T1000 (cell line): ENCODE data around the gene DDX3X.
"Not testable (repeated sequence)": the region's sequence is repeated elsewhere in the genome, so short reads cannot be mapped to it uniquely, and the experiment has no call there.

Source experiments
- DNase-seq: peaks from one replicate; lab custom pipeline; 2025; ENCODE audit warnings: mixed read lengths; lab: John Stamatoyannopoulos, UW

Gene DDX3X

GRCh38 chrX:41329101-41329500, 4.9 kb upstream of the DDX3X start:
- DNase-seq, result no peak

DNA sequence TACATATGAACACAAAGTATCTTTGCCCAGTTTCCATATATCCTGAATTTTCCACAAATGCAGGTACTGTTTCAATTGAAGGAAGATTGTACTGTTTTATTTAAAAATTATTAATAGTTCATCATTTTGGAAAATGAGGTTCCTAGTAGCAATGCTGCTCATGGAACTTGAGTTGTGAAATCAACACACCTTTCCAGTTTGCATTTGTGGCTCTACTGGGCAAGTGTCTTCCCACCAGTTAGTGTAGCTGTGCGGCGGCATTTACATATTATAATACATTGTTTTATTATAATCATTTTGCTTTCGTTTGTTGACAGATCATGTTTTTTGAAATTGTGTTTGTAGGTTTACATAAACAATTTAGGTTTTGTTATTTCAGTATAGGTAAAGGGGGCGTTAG, 2.0 kb upstream of the DDX3X start:
- DNase-seq, result no peak

- no peak for DNase-seq
These were observed 1.5 kb upstream of the DDX3X start for GRCh38 chrX:41332408-41333002.

DNA sequence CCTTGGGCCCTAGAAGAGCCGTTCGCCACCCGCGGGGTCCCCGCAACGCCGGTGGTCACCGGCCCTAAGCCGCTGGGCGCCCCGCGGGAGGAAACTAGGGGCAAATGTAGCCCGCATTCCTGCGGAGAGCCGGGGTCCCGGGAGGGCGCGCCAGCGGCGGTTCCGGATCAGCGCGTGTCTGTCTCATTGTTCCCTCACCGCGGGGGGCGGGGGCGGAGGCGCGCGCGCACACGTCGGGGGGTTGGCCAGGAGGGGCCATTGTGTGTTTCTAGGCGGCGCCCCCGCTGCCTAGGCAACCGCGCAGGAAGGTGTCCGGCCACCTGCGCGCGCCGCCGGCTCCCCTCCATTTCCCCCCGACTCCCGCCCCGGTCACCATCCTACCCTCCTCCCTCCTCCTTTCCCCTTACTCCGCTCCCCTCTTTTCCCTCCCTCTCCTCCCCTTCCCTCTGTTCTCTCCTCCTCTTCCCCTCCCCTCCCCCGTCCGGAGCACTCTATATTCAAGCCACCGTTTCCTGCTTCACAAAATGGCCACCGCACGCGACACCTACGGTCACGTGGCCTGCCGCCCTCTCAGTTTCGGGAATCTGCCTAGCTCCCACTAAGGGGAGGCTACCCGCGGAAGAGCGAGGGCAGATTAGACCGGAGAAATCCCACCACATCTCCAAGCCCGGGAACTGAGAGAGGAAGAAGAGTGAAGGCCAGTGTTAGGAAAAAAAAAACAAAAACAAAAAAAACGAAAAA, 789 bp upstream of the DDX3X start:
- DNase-seq, result peak; percentile 80

GRCh38 chrX:41334363-41335197, 618 bp downstream of the DDX3X start:
- peak; percentile 60 for DNase-seq

DNA sequence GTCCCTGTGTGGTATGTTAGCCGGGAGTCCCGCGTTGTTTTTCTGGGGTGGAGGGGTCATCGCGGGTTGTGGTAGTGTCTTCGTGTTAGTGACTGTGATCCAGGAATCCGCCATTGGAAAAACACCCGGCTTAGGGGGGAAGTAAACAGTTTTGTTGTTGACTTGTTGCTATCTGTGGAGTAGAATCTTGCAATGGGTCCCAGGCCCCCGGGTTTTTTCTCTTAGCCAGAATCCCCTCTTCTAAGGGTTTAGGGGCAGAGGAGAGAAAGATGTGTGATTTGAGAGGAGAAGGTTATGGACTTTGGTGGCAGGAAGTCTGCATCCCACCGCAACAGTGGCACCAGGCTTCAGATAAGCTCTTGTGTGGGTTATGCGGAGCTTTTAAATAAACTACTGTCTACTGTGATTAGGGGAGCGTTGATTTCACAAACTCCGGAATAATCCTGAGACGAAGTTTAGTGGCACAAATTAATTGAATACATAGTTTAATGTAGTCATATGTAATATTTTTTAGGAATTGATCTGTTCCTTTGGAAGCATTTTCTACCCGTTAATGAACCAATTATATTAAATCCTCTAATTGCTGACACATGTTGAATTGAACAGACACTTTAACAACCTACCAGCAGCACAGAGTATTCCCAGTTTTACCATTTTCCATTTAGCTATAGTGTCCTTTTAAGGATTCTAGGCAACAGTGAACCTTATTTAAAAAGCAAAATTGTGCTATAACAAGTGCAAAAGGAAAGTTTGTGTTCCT, 1.4 kb downstream of the DDX3X start:
- no peak for DNase-seq

- no peak for DNase-seq
These were observed 2.0 kb downstream of the DDX3X start for GRCh38 chrX:41335958-41336331.

- no peak for DNase-seq
These were observed 2.5 kb downstream of the DDX3X start for GRCh38 chrX:41336447-41336846.

DNA sequence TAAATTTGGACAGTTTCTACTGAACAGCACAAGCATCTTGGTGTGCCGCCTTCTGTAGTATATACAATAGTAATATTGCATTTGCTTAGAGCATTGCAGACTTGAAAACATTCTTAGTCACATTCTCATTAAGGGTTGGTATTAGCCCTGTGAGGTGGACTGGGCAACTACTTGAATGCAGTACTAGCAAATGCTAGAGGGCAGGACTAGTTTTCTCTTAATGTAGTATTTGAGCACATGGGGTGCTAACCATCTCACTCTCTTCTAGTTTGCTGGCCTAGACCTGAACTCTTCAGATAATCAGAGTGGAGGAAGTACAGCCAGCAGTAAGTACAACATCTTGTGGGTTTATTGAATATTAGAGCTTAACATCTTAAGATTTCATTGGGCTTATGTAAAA, 3.2 kb downstream of the DDX3X start:
- DNase-seq, result no peak

DNA sequence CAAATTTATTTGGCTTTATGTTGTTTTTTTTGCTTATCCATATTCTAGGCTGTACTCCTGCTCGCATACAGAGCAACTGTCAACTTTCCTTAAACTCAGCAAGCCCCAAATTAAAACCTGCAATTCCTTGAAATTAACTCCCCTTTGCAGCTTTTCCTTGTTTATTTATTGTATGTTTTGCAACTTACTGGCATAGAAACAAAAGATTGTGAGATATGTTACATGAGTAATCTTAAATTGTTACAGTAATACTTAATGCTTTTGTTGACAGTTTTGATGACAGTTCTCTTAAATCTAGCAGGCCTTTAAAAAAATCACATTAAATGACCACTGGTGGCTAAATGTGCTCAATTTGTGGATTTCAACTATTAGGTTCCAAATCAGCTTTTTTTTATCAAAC, 4.5 kb downstream of the DDX3X start:
- DNase-seq, result no peak

DNA sequence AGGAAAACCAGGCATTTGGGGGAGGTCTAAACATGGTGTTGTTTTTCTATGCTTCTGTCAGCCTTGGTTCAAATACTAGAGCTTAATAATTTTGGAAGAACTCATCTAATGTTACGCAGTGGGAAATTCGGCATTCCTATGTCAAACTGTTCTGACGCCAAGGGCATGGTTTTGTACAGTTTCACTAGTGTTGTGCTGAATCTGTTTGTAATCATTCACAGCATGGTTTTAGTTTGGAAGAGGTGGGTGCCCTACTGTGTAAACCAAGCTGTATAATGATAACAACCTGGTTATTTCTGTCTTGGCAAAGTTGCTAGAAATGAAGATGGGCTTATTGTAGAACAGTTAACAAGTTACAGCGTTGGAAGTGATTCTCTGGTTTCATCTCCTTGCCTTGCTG, 5.2 kb downstream of the DDX3X start:
- DNase-seq, result no peak

DNA sequence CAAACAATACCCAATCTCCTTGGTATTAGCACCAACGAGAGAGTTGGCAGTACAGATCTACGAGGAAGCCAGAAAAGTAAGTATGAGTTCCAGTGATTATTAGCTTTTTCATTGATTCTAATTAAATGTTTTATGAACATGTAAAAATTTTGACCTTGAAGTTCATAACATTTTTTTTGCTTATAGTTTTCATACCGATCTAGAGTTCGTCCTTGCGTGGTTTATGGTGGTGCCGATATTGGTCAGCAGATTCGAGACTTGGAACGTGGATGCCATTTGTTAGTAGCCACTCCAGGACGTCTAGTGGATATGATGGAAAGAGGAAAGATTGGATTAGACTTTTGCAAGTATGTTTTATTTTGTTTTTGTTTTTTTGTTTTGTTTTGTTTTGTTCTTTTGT, 10.1 kb downstream of the DDX3X start:
- no peak for DNase-seq

DNA sequence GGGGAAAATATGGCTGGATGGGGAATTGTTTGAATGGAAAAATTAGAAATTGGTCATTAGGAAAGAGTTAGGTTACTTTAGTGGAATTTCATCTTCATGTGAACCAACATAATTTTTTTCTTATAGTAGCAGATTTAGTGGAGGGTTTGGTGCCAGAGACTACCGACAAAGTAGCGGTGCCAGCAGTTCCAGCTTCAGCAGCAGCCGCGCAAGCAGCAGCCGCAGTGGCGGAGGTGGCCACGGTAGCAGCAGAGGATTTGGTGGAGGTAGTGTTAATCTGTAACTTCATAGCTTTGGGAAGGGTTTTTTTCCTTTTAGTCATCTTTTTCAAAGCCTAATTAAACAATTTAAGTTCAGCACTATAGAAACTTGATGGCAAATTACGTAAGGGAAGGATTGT, 13.2 kb downstream of the DDX3X start:
- no peak for DNase-seq

DNA sequence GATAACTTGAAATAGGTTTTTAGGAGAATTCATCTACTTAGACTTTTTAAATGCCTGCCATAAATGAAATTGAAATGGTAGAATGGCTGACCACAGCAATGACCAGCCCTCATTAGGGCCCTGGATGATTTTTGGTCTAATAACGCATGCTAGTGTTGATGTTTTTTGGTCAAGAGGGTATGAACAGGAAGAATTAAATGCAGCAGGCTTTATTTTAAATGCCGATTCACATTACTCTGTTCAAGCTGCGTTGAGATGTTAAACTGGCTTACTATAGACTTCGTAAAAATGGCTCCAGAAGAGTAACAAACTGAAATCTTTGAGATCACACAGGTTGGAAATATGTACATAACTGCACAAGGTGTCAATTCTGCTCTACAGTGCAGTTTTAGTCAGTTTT, 14.6 kb downstream of the DDX3X start:
- DNase-seq, result no peak

- no peak for DNase-seq
These were observed 16.4 kb downstream of the DDX3X start for GRCh38 chrX:41350150-41350975.

DNA sequence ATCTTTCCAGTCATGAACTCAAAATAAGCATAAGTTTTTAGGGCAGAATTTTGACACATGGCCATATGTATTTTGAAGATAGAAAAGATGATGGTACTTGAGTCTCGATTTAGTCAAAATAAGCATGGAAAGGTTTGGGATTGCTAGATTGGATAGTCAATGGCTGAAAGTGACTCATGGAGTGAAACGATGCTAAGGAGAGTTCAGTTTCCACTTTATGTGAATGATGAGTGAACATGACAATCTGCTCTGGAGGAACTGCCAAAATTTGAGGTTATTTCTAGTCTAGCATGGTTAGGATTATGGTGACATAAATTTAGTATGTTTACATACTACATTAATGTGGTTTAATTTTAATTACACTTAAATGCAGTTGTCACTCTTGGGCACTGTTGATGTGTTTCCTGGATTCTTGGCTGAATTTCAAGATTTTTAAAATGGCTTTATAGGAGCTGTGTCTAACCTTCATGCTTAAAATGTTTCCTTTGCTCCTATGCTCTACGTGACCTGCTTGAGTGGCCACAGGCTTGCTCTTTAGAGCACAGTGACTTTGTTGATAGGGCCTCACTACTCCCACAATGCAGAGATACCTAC, 17.1 kb downstream of the DDX3X start:
- no peak for DNase-seq

- no peak for DNase-seq
These were observed 18.0 kb downstream of the DDX3X start for GRCh38 chrX:41351923-41352322.

- no peak for DNase-seq
These were observed 18.4 kb downstream of the DDX3X start for GRCh38 chrX:41352329-41352838.

DNA sequence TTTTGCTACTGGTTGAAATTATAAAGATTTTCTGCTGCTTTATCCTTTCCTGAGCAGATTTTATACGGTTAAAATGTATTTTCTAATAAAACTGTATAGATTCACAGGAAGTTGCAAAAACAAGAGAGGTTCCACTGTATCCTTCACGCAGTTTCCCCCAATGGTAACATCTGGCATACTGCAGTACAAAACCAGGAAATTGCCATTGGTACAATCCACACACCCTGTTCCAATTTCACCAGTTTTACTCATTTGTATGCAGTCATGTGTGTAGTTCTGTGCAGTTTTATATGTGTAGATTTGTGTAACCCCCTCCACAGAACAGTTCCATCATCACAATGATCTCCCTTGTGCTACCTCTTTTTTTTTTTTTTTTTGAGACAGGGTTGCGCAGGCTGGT, 20.0 kb downstream of the DDX3X start:
- no peak for DNase-seq

DNA sequence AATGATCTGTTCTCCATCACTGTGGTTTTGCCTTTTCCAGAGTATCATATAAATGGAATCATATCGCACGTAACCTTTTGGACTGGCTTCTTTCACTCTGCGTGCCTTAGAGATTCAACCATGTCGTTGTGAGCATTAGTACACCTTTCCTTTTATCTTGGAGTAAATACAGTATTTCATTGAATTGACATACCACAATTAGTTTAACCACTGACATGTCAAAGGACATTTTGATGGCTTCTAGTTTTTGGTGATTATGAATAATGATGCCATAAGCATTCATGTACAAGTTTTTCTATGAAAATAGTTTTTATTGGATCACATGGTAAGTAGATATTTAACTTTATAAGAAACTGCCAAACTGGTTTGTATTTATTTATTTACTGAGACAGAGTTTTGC, 35.2 kb downstream of the DDX3X start:
- no peak for DNase-seq

DNA sequence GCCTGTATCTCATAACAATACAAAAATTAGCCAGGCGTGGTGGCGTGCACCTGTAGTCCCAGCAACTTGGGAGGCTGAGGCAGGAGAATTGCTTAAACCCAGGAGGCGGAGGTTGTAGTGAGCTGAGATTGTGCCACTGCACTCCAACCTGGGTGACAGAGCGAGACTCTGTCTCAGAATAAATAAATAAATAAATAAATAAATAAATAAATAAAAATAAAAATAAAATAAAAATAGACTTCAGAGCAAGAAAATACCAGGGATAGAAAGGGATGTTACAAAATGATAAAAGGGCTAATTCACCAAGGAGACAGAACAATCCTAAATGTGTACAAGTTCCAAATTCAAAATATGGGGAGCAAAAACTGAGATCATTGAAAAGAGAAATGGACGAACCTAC, 37.6 kb downstream of the DDX3X start:
- DNase-seq, result not testable (repeated sequence)
